Liver (tissue), 9 donors: ENCODE data around the gene ENTPD1. TPM values are rescaled to one million over a fixed set of nuclear protein-coding genes. Genes with fewer than 3 reads are reported as not detected.

Source experiments
- DNase-seq: peaks from one replicate; pipeline ENCODE4 v3.0.0-alpha.2; 2017; ENCODE audit warnings: low spot score
- H3K27ac ChIP-seq, 2 donors: one replicate each; pipeline ENCODE4 v1.7.0; 2013; ENCODE audit warnings: inconsistent platforms in 2 of 2, low read length in 2 of 2, control low read depth in 1 of 2, low read depth in 1 of 2, mild to moderate bottlenecking in 1 of 2
- H3K27me3 ChIP-seq, 4 donors: one replicate each; pipeline versions ENCODE4 v1.6.1 to v1.7.0; 2013; ENCODE audit warnings: low read length in 3 of 4, inconsistent platforms in 1 of 4, mild to moderate bottlenecking in 1 of 4, moderate library complexity in 1 of 4; ENCODE audit not compliant: control insufficient read depth in 4 of 4, insufficient read depth in 4 of 4
- H3K36me3 ChIP-seq, 4 donors: one replicate each; pipeline versions ENCODE4 v1.6.1 to v1.7.0; 2013; ENCODE audit warnings: low read length in 3 of 4, mild to moderate bottlenecking in 3 of 4, low read depth in 1 of 4, moderate library complexity in 1 of 4; ENCODE audit not compliant: control insufficient read depth in 4 of 4, insufficient read depth in 3 of 4
- H3K4me1 ChIP-seq, 4 donors: one replicate each; pipeline versions ENCODE4 v1.6.1 to v1.7.0; 2013; ENCODE audit warnings: low read length in 3 of 4, mild to moderate bottlenecking in 3 of 4, moderate library complexity in 1 of 4; ENCODE audit not compliant: control insufficient read depth in 4 of 4, insufficient read depth in 4 of 4
- H3K4me3 ChIP-seq, 3 donors: one replicate each; pipeline versions ENCODE4 v1.6.1 to v1.7.0; 2013; ENCODE audit warnings: low read length in 3 of 3, control low read depth in 1 of 3, low read depth in 1 of 3, mild to moderate bottlenecking in 1 of 3
- H3K9ac ChIP-seq, 2 donors: one replicate each; pipeline ENCODE4 v1.7.0; 2013; ENCODE audit warnings: low read length in 2 of 2, mild to moderate bottlenecking in 2 of 2, moderate library complexity in 2 of 2, control low read depth in 1 of 2, low read depth in 1 of 2
- H3K9me3 ChIP-seq, 4 donors: one replicate each; pipeline versions ENCODE4 v1.6.1 to v1.7.0; 2013; ENCODE audit warnings: low read length in 3 of 4; ENCODE audit not compliant: control insufficient read depth in 4 of 4
- ATF3 ChIP-seq: IDR thresholded peaks from 2 replicates; pipeline ENCODE4 v1.6.1; 2016; ENCODE audit warnings: antibody characterized with exemption
- CTCF ChIP-seq: fragments of 150-350 bp; IDR thresholded peaks from 2 replicates; pipeline ENCODE4 v1.5.1; 2017; ENCODE audit warnings: improper control_type of control experiment, low read depth, low read length; ENCODE audit not compliant: missing input control
- EGR1 ChIP-seq, 2 donors: IDR thresholded peaks; 2 replicates each; pipeline ENCODE4 v1.6.1; 2016 to 2018; ENCODE audit warnings: antibody characterized with exemption in 2 of 2, low read depth in 2 of 2
- HNF4G ChIP-seq: IDR thresholded peaks from 2 replicates; pipeline ENCODE4 v1.6.1; 2016; ENCODE audit warnings: antibody characterized with exemption
- JUND ChIP-seq, 2 donors: IDR thresholded peaks; 2 replicates each; pipeline ENCODE4 v1.6.1; 2016; ENCODE audit warnings: antibody characterized with exemption in 2 of 2
- MAX ChIP-seq: IDR thresholded peaks from 2 replicates; pipeline ENCODE4 v1.6.1; 2016; ENCODE audit warnings: antibody characterized with exemption
- RXRA ChIP-seq, 2 donors: IDR thresholded peaks; 2 replicates each; pipeline ENCODE4 v1.6.1; 2017 to 2018; ENCODE audit warnings: antibody characterized with exemption in 2 of 2, mild to moderate bottlenecking in 1 of 2
- SP1 ChIP-seq: IDR thresholded peaks from 2 replicates; pipeline ENCODE4 v1.6.1; 2018; ENCODE audit warnings: antibody characterized with exemption, mild to moderate bottlenecking
- TAF1 ChIP-seq: conservative IDR thresholded peaks from 2 replicates; pipeline ENCODE4 v1.6.1; 2016; ENCODE audit warnings: antibody characterized with exemption, mild to moderate bottlenecking
- ZBTB33 ChIP-seq: IDR thresholded peaks from 2 replicates; pipeline ENCODE4 v1.6.1; 2016; ENCODE audit warnings: antibody characterized with exemption
- WGBS: extraction: QIAGEN DNeasy Blood & Tissue Kit; methylation state at CpG from one replicate; pipeline ENCODE4 v1.1.7; 2013; 5-methylcytosine and 5-hydroxymethylcytosine counted together
- polyA plus RNA-seq, 2 donors: library from polyadenylated mRNA; stranded (reverse) in 1 of 2; unstranded in 1 of 2; fragments of 200-250 nt in 1 of 2; fragments of >200 nt in 1 of 2; fragmentation: Nextera tagmentation in 1 of 2; extraction: Ambion mirVana in 1 of 2; gene quantifications; one replicate each; pipeline versions ENCODE4 v1.2.1 to v1.2.3, GENCODE V29; 2013 to 2015
- total RNA-seq, 2 donors: library from RNA; depleted of rRNA; stranded (reverse); fragments of >200 nt; gene quantifications; one replicate each; pipeline ENCODE4 v1.2.3, GENCODE V29; 2014
- donor health status: healthy.
- donor health status: healthy.
- donor health status: healthy.
- donor health status: healthy.
- donor health status: healthy.

ENTPD1 gene
- total and polyA plus RNA-seq, 4 donors = 2.1 to 8.0 (median 4.3) TPM

GRCh38 chr10:95755511-95756004 is 405 bp upstream of the ENTPD1 start:
- no peaks in the 10 kb centered on the region for H3K36me3 ChIP-seq
- peak overlapping the region in 1 of 2 donors; percentile 70 for H3K27ac ChIP-seq
- H3K4me3 ChIP-seq = no peak overlapping the region
- H3K4me1 ChIP-seq = no peaks in the 10 kb centered on the region
- TF ChIP-seq HNF4G (no peak), MAX (no peak), CTCF (no peak), EGR1 (IDR thresholded peaks at IDR 0.05; ENCODE audit: low read depth in 2 of 2) (no peak)
- H3K9ac ChIP-seq = peak overlapping the region in 1 of 2 donors; percentile 64
- no peak for DNase-seq
- no peaks in the 10 kb centered on the region for H3K27me3 ChIP-seq
- WGBS = 33% methylated on average over 8 of the region's 8 CpGs
- H3K9me3 ChIP-seq = no peaks in the 10 kb centered on the region

- no peaks in the 10 kb centered on the region for H3K27me3 ChIP-seq
- TF ChIP-seq ZBTB33 (no peak), TAF1 (no peak), JUND (IDR thresholded peaks at IDR 0.05) (no peak), RXRA (IDR thresholded peaks at IDR 0.05) (no peak), MAX (no peak)
- H3K4me3 ChIP-seq = peak overlapping the region in 1 of 3 donors; percentile 1
- H3K36me3 ChIP-seq = no peaks in the 10 kb centered on the region
- peak overlapping the region in 1 of 2 donors; percentile 64 for H3K9ac ChIP-seq
- peak overlapping the region; percentile 56 to 70 for H3K27ac ChIP-seq
- no peaks in the 10 kb centered on the region for H3K4me1 ChIP-seq
- WGBS = 47% methylated on average over 5 of the region's 5 CpGs
- H3K9me3 ChIP-seq = no peaks in the 10 kb centered on the region
- no peak for DNase-seq
These were observed 1.1 kb downstream of the ENTPD1 start for GRCh38 chr10:95756809-95757684.

GRCh38 chr10:95758351-95759025 is 2.5 kb downstream of the ENTPD1 start:
- Histone ChIP-seq H3K9me3 (no peaks in the 10 kb centered on the region), H3K36me3 (no peaks in the 10 kb centered on the region), H3K27me3 (no peaks in the 10 kb centered on the region), H3K4me3 (no peak overlapping the region), H3K4me1 (no peaks in the 10 kb centered on the region), H3K9ac (no peak overlapping the region), H3K27ac (peak overlapping the region; percentile 6 to 30)
- TF ChIP-seq EGR1 (IDR thresholded peaks at IDR 0.05; ENCODE audit: low read depth in 2 of 2) (no peak), TAF1 (no peak), SP1 (no peak), ATF3 (no peak)
- 76% methylated on average over 2 of the region's 2 CpGs for WGBS
- DNase-seq = no peak
